Measurements from ENCODE around the gene CAMK2N1. TPM values are rescaled to one million over a fixed set of nuclear protein-coding genes. Genes with fewer than 3 reads are reported as not detected.

The CAMK2N1 gene
- total RNA-seq, 6 experiments from 2014 or later = 40.3 to 57.8 (median 42.6) TPM

DNA sequence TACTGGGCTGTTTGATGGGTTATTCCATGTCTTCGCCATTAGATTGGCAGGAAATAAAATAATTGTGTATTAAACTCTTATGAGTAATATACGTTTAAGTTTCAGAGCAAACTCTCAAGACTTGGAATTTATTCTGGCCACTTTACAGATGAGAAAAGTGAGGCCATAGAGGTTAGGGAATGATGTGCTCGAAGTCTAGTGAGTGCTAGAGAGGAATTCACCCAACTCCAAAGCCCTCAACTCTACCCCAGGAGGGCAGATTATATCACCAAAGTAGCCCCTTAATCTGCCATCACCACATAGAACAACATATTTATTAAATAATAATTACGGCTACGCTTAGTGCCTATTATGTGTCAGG, 22.4 kb upstream of the CAMK2N1 start:
- peaks cover 5% of the 10 kb centered on the region; the same call in 1 of the 2 replicates for H3K36me3 Mint-ChIP-seq (ENCODE audit: low read depth)
- DNase-seq = no peak
- peak overlapping the region; percentile 95 for H3K4me3 Mint-ChIP-seq
- peak overlapping the region; percentile 76 for H3K27ac Mint-ChIP-seq
- H3K4me1 Mint-ChIP-seq (ENCODE audit: low read depth) = peaks cover 17% of the 10 kb centered on the region
- peaks cover 13% of the 10 kb centered on the region for H3K27me3 Mint-ChIP-seq (ENCODE audit: insufficient read depth)
- H3K9me3 Mint-ChIP-seq = no peaks in the 10 kb centered on the region
- TF ChIP-seq, protein P1, sequence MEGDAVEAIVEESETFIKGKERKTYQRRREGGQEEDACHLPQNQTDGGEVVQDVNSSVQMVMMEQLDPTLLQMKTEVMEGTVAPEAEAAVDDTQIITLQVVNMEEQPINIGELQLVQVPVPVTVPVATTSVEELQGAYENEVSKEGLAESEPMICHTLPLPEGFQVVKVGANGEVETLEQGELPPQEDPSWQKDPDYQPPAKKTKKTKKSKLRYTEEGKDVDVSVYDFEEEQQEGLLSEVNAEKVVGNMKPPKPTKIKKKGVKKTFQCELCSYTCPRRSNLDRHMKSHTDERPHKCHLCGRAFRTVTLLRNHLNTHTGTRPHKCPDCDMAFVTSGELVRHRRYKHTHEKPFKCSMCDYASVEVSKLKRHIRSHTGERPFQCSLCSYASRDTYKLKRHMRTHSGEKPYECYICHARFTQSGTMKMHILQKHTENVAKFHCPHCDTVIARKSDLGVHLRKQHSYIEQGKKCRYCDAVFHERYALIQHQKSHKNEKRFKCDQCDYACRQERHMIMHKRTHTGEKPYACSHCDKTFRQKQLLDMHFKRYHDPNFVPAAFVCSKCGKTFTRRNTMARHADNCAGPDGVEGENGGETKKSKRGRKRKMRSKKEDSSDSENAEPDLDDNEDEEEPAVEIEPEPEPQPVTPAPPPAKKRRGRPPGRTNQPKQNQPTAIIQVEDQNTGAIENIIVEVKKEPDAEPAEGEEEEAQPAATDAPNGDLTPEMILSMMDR (IDR thresholded peaks at IDR 0.05) = no peak

DNA sequence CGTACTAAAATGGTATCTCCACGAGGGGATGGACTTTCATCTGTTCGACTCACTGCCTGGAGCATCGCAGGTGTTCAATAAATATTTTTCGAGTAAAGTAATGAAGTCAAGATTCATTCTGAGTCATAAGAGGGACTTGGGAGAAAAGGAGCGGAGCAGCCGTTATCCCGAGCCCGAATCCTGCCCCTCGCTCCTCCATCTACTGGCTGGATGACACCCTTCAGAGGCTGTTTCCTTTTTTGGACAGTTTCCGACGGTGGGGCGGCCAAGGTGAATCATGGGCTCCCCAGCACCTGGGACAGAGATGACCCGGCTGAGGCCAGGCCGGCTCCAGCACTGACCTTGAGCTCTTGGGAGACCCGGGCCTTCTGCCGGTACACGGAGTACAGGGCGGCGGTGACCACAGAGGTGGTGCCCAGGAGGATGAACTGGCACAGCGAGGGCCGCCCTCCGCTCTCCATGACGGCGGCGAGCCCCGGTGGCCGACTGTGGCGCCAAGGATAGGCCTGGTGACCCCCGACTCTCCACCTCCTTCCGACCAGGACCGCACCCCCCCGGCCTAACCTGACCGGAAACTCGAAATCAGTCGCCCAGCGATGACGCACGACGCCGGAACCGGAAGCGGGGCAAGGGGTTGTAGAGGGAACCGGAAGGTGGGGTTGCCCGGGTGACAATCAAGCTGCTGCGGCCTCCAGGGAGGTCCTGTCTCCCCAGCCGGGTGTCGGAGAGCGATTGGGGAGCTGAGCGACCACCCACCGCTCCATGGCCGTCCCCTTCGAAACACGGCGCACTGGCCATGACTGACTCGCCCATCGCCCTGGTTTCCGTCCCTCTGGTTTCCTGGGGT, 21.8 kb upstream of the CAMK2N1 start, which contains the start of gene MUL1:
Gene MUL1, minus strand, starts transcription at position 588 of the 847 bp plus-strand sequence. Its CDS starts 127 bp downstream, at position 461.
- TF ChIP-seq, protein P1 (IDR thresholded peaks at IDR 0.05) = no peak
- DNase-seq = peak; percentile 83
- H3K4me1 Mint-ChIP-seq (ENCODE audit: low read depth) = peaks cover 17% of the 10 kb centered on the region
- H3K9me3 Mint-ChIP-seq = no peaks in the 10 kb centered on the region
- H3K27ac Mint-ChIP-seq = peak within 1 kb of the TSS; percentile 76
- peak within 1 kb of the TSS; percentile 95 for H3K4me3 Mint-ChIP-seq
- peaks cover 7% of the 10 kb centered on the region for H3K27me3 Mint-ChIP-seq (ENCODE audit: insufficient read depth)
- peaks cover 5% of the 10 kb centered on the region; the same call in 1 of the 2 replicates for H3K36me3 Mint-ChIP-seq (ENCODE audit: low read depth)

DNA sequence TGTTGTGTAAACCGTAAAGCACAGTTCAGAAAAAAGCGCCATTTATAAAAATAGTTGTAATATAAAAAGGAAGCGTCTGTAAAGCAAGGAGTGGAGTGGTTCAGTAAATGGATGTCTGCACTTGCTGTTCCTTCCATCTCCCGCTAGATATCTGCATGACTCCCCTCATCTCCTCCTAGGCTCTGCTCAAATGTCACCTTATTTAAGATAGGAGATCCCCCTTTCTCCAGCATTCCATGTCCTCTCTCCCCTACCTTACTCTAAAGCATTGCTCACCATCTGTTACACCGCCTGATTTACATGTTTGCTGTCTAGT, 21.2 kb upstream of the CAMK2N1 start:
- H3K4me3 Mint-ChIP-seq = peak overlapping the region; percentile 95
- peaks cover 5% of the 10 kb centered on the region for H3K27me3 Mint-ChIP-seq (ENCODE audit: insufficient read depth)
- no peaks in the 10 kb centered on the region for H3K9me3 Mint-ChIP-seq
- TF ChIP-seq, protein P1 (IDR thresholded peaks at IDR 0.05) = no peak; the same call in 1 of the 2 replicates
- no peak for DNase-seq
- H3K4me1 Mint-ChIP-seq (ENCODE audit: low read depth) = peaks cover 17% of the 10 kb centered on the region
- peak overlapping the region; percentile 76 for H3K27ac Mint-ChIP-seq
- peaks cover 5% of the 10 kb centered on the region; the same call in 1 of the 2 replicates for H3K36me3 Mint-ChIP-seq (ENCODE audit: low read depth)

DNA sequence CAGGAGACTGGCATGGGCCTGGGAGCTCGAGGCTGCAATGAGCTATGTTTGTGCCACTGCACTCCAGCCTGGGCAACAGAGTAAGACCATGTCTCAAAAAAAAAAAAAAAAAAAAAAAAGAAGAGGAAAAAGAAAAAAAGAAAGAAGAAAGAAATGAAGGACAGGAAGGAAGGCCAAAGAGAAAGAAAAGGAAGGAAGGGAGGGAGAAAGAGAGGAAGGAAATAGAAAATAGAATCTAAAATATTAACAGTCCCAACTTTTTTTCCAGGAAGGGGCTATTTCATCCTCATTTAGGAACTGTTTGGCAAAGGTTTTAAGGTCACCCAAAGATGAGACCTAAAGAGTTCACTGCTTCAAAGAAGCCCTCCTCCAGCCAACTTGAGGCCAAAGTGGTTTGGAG, 19.5 kb upstream of the CAMK2N1 start:
- TF ChIP-seq, protein P1 (IDR thresholded peaks at IDR 0.05) = no peak
- Mint-ChIP-seq H3K27ac (no peak overlapping the region), H3K27me3 (ENCODE audit: insufficient read depth) (peaks cover 2% of the 10 kb centered on the region; the same call in 1 of the 2 replicates), H3K9me3 (no peaks in the 10 kb centered on the region), H3K36me3 (ENCODE audit: low read depth) (peaks cover 13% of the 10 kb centered on the region), H3K4me3 (peak overlapping the region; percentile 20; the same call in 1 of the 2 replicates), H3K4me1 (ENCODE audit: low read depth) (peaks cover 17% of the 10 kb centered on the region)
- DNase-seq = no peak

DNA sequence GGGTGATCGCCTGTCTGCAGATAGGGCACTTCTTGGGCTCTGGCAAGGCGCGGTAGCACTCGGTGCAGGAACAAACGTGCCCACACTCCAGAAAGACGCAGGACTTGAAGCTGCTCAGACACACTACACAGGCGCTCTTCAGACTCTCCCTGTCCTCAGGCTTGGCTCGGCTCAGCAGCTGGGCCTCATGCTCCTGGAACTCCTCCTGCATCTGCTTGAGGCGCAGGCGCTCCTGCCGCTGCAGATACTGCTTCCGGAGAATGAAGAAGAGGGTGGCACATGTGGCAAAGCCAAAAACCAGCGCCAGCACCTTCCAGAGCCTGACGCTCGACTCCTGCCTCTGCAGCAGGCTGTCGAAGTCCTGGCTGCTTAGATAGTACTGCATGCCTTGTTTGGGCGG, 14.7 kb upstream of the CAMK2N1 start:
- Mint-ChIP-seq H3K36me3 (ENCODE audit: low read depth) (peaks cover 20% of the 10 kb centered on the region; the same call in 1 of the 2 replicates), H3K4me3 (no peak overlapping the region), H3K27me3 (ENCODE audit: insufficient read depth) (no peaks in the 10 kb centered on the region), H3K27ac (no peak overlapping the region), H3K4me1 (ENCODE audit: low read depth) (0 out of 2 replicates have a peak, but pooled peaks cover 10% of the 10 kb centered on the region), H3K9me3 (no peaks in the 10 kb centered on the region)
- DNase-seq = no peak
- TF ChIP-seq, protein P1 (IDR thresholded peaks at IDR 0.05) = no peak
